DND-41 (cell line): Measurements from ENCODE around the gene KSR2.

Experiments
- ATAC-seq: fragments of 200-7000 bp; cut with Tn5 transposase; 3 replicates; pipeline ENCODE4 v1.9.1; 2021; ENCODE audit warnings: low read depth; ENCODE audit not compliant: insufficient read depth
- DNase-seq: peaks from one replicate; pipeline ENCODE4 v3.0.0-alpha.2; 2020
- H2AFZ ChIP-seq: 2 replicates; pipeline ENCODE4 v1.6.0; 2012; ENCODE audit warnings: low read depth, low read length
- H3K27ac ChIP-seq: 2 replicates; pipeline ENCODE4 v1.5.1; 2012; ENCODE audit warnings: low read length, inconsistent platforms
- H3K27me3 ChIP-seq: fragments of 200-600 bp; sonication (generic); 2 replicates; pipeline ENCODE4 v1.6.0; 2012; ENCODE audit warnings: low read length, mild to moderate bottlenecking, inconsistent platforms; ENCODE audit not compliant: insufficient read depth, poor library complexity
- H3K36me3 ChIP-seq: 2 replicates; pipeline ENCODE4 v1.5.1; 2012; ENCODE audit warnings: low read length, inconsistent platforms; ENCODE audit not compliant: insufficient read depth
- H3K4me1 ChIP-seq: 2 replicates; pipeline ENCODE4 v1.5.1; 2012; ENCODE audit warnings: mild to moderate bottlenecking, low read length; ENCODE audit not compliant: insufficient read depth
- H3K4me2 ChIP-seq: 2 replicates; pipeline ENCODE4 v1.6.0; 2012; ENCODE audit warnings: mild to moderate bottlenecking, moderate library complexity, low read length, inconsistent platforms; ENCODE audit not compliant: insufficient read depth
- H3K4me3 ChIP-seq, 2 experiments: fragments of 200-600 bp in 1 of 2; shearing (Covaris generic) in 1 of 2; 2 replicates each; pipeline ENCODE4 v1.5.1; 2012 to 2016; ENCODE audit warnings: inconsistent platforms in 2 of 2, low read length in 2 of 2, mild to moderate bottlenecking in 2 of 2, low read depth in 1 of 2, moderate library complexity in 1 of 2
- H3K79me2 ChIP-seq: 2 replicates; pipeline ENCODE4 v1.6.0; 2012; ENCODE audit warnings: low read length, inconsistent platforms; ENCODE audit not compliant: insufficient read depth
- H3K9ac ChIP-seq: 2 replicates; pipeline ENCODE4 v1.6.0; 2012; ENCODE audit warnings: low read depth, mild to moderate bottlenecking, inconsistent platforms, low read length, moderate library complexity
- H3K9me3 ChIP-seq: 2 replicates; pipeline ENCODE4 v1.5.1; 2012; ENCODE audit warnings: low read length, moderate library complexity, mild to moderate bottlenecking, inconsistent platforms; ENCODE audit not compliant: insufficient read depth, severe bottlenecking
- H4K20me1 ChIP-seq: 2 replicates; pipeline ENCODE4 v1.6.0; 2012; ENCODE audit warnings: low read length; ENCODE audit not compliant: insufficient read depth
- EZH2 ChIP-seq: IDR thresholded peaks from 3 replicates; pipeline ENCODE4 v1.6.1; 2012; ENCODE audit warnings: borderline replicate concordance, low read depth, mild to moderate bottlenecking, moderate library complexity, low read length, inconsistent platforms; ENCODE audit not compliant: severe bottlenecking
- TF ChIP-seq, protein P1 (sequence below): IDR thresholded peaks from 2 replicates; pipeline ENCODE4 v1.5.1; 2012; ENCODE audit warnings: borderline replicate concordance, low read length, moderate library complexity, mild to moderate bottlenecking; ENCODE audit not compliant: poor library complexity, severe bottlenecking; ENCODE audit errors: extremely low read depth

Gene KSR2

DNA sequence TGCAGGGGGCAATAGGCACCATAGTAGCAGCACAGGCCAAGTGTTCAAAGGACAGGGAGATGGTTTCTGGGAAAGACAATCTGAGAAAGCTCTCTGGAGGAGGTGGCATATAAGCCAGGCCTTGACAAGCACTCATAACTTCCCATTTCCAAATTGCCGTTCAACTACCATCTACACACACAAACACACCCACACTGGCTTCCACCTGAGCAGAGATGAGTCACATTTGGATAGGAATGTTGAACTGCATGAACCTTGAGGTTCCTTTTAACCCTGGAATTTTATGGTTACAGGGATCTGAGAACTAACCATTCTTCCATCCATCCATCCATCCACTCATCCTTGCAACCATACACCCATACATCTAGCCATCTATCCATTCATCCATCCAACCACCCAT, 86.6 kb downstream of the KSR2 start:
- H3K36me3 ChIP-seq: no peaks in the 10 kb centered on the region
- H3K4me1 ChIP-seq: no peaks in the 10 kb centered on the region
- H4K20me1 ChIP-seq: no peaks in the 10 kb centered on the region
- H3K27me3 ChIP-seq: peaks cover 7% of the 10 kb centered on the region
- ATAC-seq (no peak), DNase-seq (no peak)
- H3K9me3 ChIP-seq: no peaks in the 10 kb centered on the region
- TF ChIP-seq EZH2: no peak
- TF ChIP-seq, protein P1, sequence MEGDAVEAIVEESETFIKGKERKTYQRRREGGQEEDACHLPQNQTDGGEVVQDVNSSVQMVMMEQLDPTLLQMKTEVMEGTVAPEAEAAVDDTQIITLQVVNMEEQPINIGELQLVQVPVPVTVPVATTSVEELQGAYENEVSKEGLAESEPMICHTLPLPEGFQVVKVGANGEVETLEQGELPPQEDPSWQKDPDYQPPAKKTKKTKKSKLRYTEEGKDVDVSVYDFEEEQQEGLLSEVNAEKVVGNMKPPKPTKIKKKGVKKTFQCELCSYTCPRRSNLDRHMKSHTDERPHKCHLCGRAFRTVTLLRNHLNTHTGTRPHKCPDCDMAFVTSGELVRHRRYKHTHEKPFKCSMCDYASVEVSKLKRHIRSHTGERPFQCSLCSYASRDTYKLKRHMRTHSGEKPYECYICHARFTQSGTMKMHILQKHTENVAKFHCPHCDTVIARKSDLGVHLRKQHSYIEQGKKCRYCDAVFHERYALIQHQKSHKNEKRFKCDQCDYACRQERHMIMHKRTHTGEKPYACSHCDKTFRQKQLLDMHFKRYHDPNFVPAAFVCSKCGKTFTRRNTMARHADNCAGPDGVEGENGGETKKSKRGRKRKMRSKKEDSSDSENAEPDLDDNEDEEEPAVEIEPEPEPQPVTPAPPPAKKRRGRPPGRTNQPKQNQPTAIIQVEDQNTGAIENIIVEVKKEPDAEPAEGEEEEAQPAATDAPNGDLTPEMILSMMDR: no peak
- H3K27ac ChIP-seq: no peak overlapping the region
- no peaks in the 10 kb centered on the region for H3K79me2 ChIP-seq
- no peak overlapping the region for H3K4me3 ChIP-seq
- H3K9ac ChIP-seq: no peak overlapping the region
- no peak overlapping the region for H2AFZ ChIP-seq
- H3K4me2 ChIP-seq: no peak overlapping the region

DNA sequence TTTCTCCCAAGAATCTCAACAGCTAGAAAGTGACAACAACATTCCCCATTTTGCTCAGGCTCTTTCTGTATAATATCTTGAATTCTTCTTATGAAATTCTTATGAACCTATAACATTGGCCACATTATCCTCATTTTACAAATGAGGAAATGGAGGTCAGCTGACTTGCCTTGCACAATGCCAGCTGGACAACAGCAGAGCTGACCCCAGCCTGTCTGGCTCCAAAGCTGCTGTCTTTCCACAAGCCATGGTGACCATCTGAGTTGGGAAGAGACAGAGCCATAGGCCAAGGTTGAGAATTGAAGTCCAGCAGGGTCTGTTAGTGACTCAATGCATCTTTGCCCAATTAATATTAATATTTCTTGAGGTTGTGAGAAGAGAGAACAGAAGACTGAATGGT, 87.3 kb downstream of the KSR2 start:
- H3K4me3 ChIP-seq: no peak overlapping the region
- no peaks in the 10 kb centered on the region for H3K4me1 ChIP-seq
- DNase-seq: no peak
- H3K9me3 ChIP-seq: no peaks in the 10 kb centered on the region
- no peak for TF ChIP-seq EZH2
- TF ChIP-seq, protein P1: no peak
- no peaks in the 10 kb centered on the region for H3K36me3 ChIP-seq
- H3K9ac ChIP-seq: no peak overlapping the region
- no peak overlapping the region for H3K4me2 ChIP-seq
- H3K27me3 ChIP-seq: peaks cover 7% of the 10 kb centered on the region
- no peak for ATAC-seq
- no peak overlapping the region for H3K27ac ChIP-seq
- H2AFZ ChIP-seq: no peak overlapping the region
- no peaks in the 10 kb centered on the region for H3K79me2 ChIP-seq
- no peaks in the 10 kb centered on the region for H4K20me1 ChIP-seq

DNA sequence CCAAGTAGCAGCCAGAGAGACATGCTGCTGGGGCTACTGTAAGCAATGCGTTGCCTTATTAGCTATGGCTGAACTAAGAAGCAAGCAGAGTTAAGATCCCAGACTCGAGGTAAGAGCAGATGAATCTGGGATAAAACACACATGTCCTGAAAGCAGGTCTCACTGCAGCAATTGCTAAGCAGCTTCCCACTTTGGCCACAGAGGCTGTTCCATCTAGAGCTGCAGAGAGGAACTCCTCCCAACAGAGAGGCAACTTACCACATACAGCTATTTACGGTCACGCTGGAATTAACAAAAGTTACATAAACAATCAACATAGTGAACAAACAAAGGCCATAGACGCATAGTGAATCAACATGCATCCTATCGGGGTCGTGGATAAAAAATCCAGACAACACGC, 90.2 kb downstream of the KSR2 start:
- no peaks in the 10 kb centered on the region for H3K27me3 ChIP-seq
- no peaks in the 10 kb centered on the region for H3K4me1 ChIP-seq
- H3K79me2 ChIP-seq: no peaks in the 10 kb centered on the region
- H3K4me2 ChIP-seq: no peak overlapping the region
- no peaks in the 10 kb centered on the region for H3K9me3 ChIP-seq
- H3K27ac ChIP-seq: no peak overlapping the region
- no peak overlapping the region for H3K9ac ChIP-seq
- ATAC-seq (no peak), DNase-seq (no peak)
- H3K4me3 ChIP-seq: no peak overlapping the region
- H2AFZ ChIP-seq: no peak overlapping the region
- TF ChIP-seq, protein P1: no peak
- no peak for TF ChIP-seq EZH2
- H4K20me1 ChIP-seq: no peaks in the 10 kb centered on the region
- H3K36me3 ChIP-seq: no peaks in the 10 kb centered on the region

DNA sequence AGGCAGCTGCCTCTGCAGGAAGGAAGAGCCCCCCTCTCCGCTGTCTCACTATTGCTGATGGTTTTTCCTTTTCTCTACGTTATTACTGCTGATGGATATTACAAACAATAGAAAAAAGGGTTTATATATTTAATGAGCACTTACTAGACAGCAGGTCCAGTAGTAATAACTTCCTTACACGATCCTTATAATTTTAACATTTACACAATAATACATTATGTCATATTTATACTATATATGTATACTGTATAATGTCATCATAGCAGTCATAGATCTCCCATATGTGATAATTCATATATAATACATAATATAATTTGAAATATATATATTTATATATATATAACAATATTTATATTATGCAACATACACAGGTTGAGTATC, 92.4 kb downstream of the KSR2 start:
- no peaks in the 10 kb centered on the region for H3K79me2 ChIP-seq
- no peak for ATAC-seq
- no peak overlapping the region for H2AFZ ChIP-seq
- no peak overlapping the region for H3K27ac ChIP-seq
- H3K36me3 ChIP-seq: no peaks in the 10 kb centered on the region
- H3K4me1 ChIP-seq: no peaks in the 10 kb centered on the region
- H4K20me1 ChIP-seq: no peaks in the 10 kb centered on the region
- no peaks in the 10 kb centered on the region for H3K27me3 ChIP-seq
- TF ChIP-seq, protein P1: no peak
- no peak for TF ChIP-seq EZH2
- no peaks in the 10 kb centered on the region for H3K9me3 ChIP-seq
- no peak overlapping the region for H3K4me3 ChIP-seq
- no peak for DNase-seq
- no peak overlapping the region for H3K9ac ChIP-seq
- no peak overlapping the region for H3K4me2 ChIP-seq
